ENCODE data around the gene DYRK4. TPM values are rescaled to one million over a fixed set of nuclear protein-coding genes. Genes with fewer than 3 reads are reported as not detected.

Gene DYRK4
- total RNA-seq, 1 donor from 2014 or later, result 20.5 TPM

DNA sequence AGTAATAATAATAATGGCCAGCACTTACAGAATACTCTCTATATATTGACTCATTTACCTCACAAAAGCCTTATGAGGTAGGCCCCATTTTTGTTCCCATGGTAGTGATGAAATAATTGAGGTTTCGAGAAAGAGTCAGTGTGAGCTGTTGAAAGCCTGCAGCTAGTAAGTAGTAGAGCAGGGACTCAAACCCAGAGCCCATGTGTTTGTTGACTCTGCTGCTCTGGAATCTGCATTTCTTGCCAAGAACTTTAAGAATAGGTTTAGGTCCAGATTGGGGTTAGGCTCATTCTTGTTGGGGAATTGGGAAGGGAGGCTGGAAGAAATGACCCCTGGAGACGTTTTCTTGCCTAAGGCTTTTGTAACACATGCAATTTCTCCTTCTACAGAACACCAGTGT lies 27.9 kb downstream of the DYRK4 start:
- H2AFZ ChIP-seq (replicated peaks), result no peak overlapping the region
- H3K27me3 ChIP-seq, result no peaks in the 10 kb centered on the region
- H3K79me2 ChIP-seq (ENCODE audit: low read depth), result no peaks in the 10 kb centered on the region
- H3K9me3 ChIP-seq (ENCODE audit: low read depth), result no peaks in the 10 kb centered on the region
- Mint-ChIP-seq H3K9me3 (no peaks in the 10 kb centered on the region), H3K36me3 (no peaks in the 10 kb centered on the region), H3K27ac (no peak overlapping the region), H3K4me1 (peaks cover 3% of the 10 kb centered on the region), H3K4me3 (no peak overlapping the region), H3K27me3 (ENCODE audit: insufficient read depth, low read depth) (no peaks in the 10 kb centered on the region)
- H3F3A ChIP-seq (ENCODE audit: low read depth), result peaks cover 3% of the 10 kb centered on the region
- TF ChIP-seq EZH2phosphoT487 (IDR thresholded peaks at IDR 0.05) (no peak), EZH2 (IDR thresholded peaks at IDR 0.05) (no peak)
- TF ChIP-seq, protein P1, sequence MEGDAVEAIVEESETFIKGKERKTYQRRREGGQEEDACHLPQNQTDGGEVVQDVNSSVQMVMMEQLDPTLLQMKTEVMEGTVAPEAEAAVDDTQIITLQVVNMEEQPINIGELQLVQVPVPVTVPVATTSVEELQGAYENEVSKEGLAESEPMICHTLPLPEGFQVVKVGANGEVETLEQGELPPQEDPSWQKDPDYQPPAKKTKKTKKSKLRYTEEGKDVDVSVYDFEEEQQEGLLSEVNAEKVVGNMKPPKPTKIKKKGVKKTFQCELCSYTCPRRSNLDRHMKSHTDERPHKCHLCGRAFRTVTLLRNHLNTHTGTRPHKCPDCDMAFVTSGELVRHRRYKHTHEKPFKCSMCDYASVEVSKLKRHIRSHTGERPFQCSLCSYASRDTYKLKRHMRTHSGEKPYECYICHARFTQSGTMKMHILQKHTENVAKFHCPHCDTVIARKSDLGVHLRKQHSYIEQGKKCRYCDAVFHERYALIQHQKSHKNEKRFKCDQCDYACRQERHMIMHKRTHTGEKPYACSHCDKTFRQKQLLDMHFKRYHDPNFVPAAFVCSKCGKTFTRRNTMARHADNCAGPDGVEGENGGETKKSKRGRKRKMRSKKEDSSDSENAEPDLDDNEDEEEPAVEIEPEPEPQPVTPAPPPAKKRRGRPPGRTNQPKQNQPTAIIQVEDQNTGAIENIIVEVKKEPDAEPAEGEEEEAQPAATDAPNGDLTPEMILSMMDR (IDR thresholded peaks at IDR 0.05), result no peak
- no peak overlapping the region for H3K4me2 ChIP-seq
- H3K4me1 ChIP-seq, result peaks cover 12% of the 10 kb centered on the region
- H3K27ac ChIP-seq, result no peak overlapping the region
- H3K36me3 ChIP-seq, result no peaks in the 10 kb centered on the region
- no peak overlapping the region for H3K9ac ChIP-seq
- DNase-seq (ENCODE audit: low spot score), result no peak
- H3K4me3 ChIP-seq, result no peak overlapping the region
- no peaks in the 10 kb centered on the region for H4K20me1 ChIP-seq (ENCODE audit: low read depth)

DNA sequence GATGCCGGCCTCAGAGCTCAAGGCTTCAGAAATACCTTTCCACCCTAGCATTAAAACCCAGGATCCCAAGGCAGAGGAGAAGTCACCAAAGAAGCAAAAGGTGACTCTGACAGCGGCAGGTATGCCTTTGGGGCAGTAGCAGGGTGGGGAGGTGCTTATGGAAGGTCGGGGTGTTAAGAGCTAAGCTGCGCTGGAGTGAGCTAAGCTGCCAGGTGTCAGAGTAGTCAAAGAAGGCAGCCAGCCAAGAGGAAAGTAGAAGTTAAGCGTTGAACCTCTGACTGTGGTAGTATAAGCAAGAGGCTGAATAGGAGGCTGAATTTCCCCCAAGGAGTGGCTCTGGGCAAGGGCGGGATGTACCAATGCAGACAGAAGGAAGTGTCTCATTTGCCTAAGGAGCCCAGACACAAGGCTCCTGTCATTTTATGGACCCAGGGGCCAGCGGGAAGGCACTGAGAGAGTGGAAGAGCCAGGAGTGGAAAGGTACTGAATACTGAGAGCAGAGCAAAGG lies 29.2 kb downstream of the DYRK4 start:
- TF ChIP-seq, protein P1 (IDR thresholded peaks at IDR 0.05), result no peak
- TF ChIP-seq EZH2 (IDR thresholded peaks at IDR 0.05) (no peak), EZH2phosphoT487 (IDR thresholded peaks at IDR 0.05) (no peak)
- Histone ChIP-seq H3K36me3 (no peaks in the 10 kb centered on the region), H3K9me3 (ENCODE audit: low read depth) (no peaks in the 10 kb centered on the region), H3K27ac (no peak overlapping the region), H4K20me1 (ENCODE audit: low read depth) (no peaks in the 10 kb centered on the region), H3K4me3 (no peak overlapping the region), H2AFZ (replicated peaks) (no peak overlapping the region), H3F3A (ENCODE audit: low read depth) (peaks cover 3% of the 10 kb centered on the region), H3K9ac (no peak overlapping the region), H3K27me3 (no peaks in the 10 kb centered on the region), H3K79me2 (ENCODE audit: low read depth) (no peaks in the 10 kb centered on the region), H3K4me1 (peaks cover 12% of the 10 kb centered on the region), H3K4me2 (no peak overlapping the region)
- H3K27ac Mint-ChIP-seq, result no peak overlapping the region
- H3K9me3 Mint-ChIP-seq, result no peaks in the 10 kb centered on the region
- no peak overlapping the region for H3K4me3 Mint-ChIP-seq
- no peaks in the 10 kb centered on the region for H3K36me3 Mint-ChIP-seq
- no peak for DNase-seq (ENCODE audit: low spot score)
- H3K27me3 Mint-ChIP-seq (ENCODE audit: insufficient read depth, low read depth), result no peaks in the 10 kb centered on the region
- H3K4me1 Mint-ChIP-seq, result peaks cover 3% of the 10 kb centered on the region

DNA sequence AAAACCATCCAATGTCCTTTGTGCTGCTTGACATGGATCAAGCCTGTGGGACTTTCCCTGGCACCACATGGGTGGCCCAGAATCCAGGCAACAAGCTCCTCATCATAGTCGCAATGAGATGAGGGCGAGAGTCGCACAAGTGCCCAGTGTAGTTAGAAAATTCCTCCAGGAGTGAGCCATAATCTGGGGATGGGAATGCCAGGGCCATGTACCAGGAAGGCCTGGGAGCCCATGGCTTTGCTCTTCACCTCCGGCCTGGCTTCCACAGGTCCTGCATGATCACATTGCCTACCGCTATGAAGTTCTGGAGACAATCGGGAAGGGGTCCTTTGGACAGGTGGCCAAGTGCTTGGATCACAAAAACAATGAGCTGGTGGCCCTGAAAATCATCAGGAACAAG lies 33.9 kb downstream of the DYRK4 start:
- Histone ChIP-seq H2AFZ (replicated peaks) (no peak overlapping the region), H3K36me3 (no peaks in the 10 kb centered on the region), H3K79me2 (ENCODE audit: low read depth) (no peaks in the 10 kb centered on the region), H3K4me3 (no peak overlapping the region), H3K27me3 (no peaks in the 10 kb centered on the region), H3F3A (ENCODE audit: low read depth) (no peaks in the 10 kb centered on the region), H4K20me1 (ENCODE audit: low read depth) (no peaks in the 10 kb centered on the region), H3K4me2 (no peak overlapping the region), H3K9ac (no peak overlapping the region), H3K9me3 (ENCODE audit: low read depth) (no peaks in the 10 kb centered on the region), H3K27ac (no peak overlapping the region), H3K4me1 (peaks cover 10% of the 10 kb centered on the region)
- Mint-ChIP-seq H3K4me3 (no peak overlapping the region), H3K9me3 (no peaks in the 10 kb centered on the region), H3K36me3 (no peaks in the 10 kb centered on the region), H3K27ac (peak overlapping the region; percentile 75), H3K4me1 (no peaks in the 10 kb centered on the region), H3K27me3 (ENCODE audit: insufficient read depth, low read depth) (no peaks in the 10 kb centered on the region)
- TF ChIP-seq EZH2 (IDR thresholded peaks at IDR 0.05) (no peak), EZH2phosphoT487 (IDR thresholded peaks at IDR 0.05) (no peak)
- TF ChIP-seq, protein P1 (IDR thresholded peaks at IDR 0.05), result no peak
- DNase-seq (ENCODE audit: low spot score), result no peak

Measured in neural progenitor cell (in vitro differentiated cells).